ENCODE results near the gene ZNF485. TPM values are rescaled to one million over a fixed set of nuclear protein-coding genes. Genes with fewer than 3 reads are reported as not detected.

ZNF485 gene
- total and polyA plus RNA-seq, 10 of the 15 experiments (the other 5 are each of a cell fraction or from before 2014, with no cell fraction given), result 3.2 to 7.6 (median 5.1) TPM

GRCh38 chr10:43570971-43571370 lies 35.3 kb upstream of the ZNF485 start (continued):
- TF ChIP-seq FOXM1 (IDR thresholded peaks at IDR 0.05; ENCODE audit: low read depth, low read length), result no peak
- TF ChIP-seq IRF4 (IDR thresholded peaks at IDR 0.05; ENCODE audit: low read depth, low read length), result no peak
- no peak for TF ChIP-seq ZNF217 (IDR thresholded peaks at IDR 0.05)

- WGBS (ENCODE audit: insufficient coverage, insufficient replicate concordance, low lambda C conversion rate, missing lambda C conversion rate), result 96% methylated on average over 14 of the region's 14 CpGs
- TSS peak; percentile 52 for BruUV-seq (replicated peaks)
- no peaks in the 10 kb centered on the region for H3K4me1 ChIP-seq (ENCODE audit: control insufficient read depth, insufficient read depth, low read length)
- no peaks in the 10 kb centered on the region for H3K36me3 ChIP-seq (ENCODE audit: control insufficient read depth in 2 of 2, insufficient read depth in 2 of 2, low read length in 1 of 2)
- SMC1A ChIA-PET (ENCODE audit: uncharacterized antibody, unreplicated experiment), result interaction anchor here (1.2 kb wide), 1 partner anchor 22 kb away, joined by 3 read pairs; no protein-coding TSS in a partner anchor
- no peaks in the 10 kb centered on the region for H3K27me3 ChIP-seq (replicated peaks in 1 of 2; ENCODE audit: control insufficient read depth in 2 of 2, insufficient read depth in 2 of 2, low read length in 1 of 2)
- H4K20me1 ChIP-seq (ENCODE audit: control insufficient read depth, insufficient read depth), result no peaks in the 10 kb centered on the region
- FAIRE-seq (no peak), ATAC-seq (no peak), DNase-seq (ENCODE audit: low read depth, low spot score) (no peak)
- in situ Hi-C loops (cut with MboI) (no loop called here), intact Hi-C loops (cut with micrococcal nuclease; ENCODE audit: unreplicated experiment) (no loop called here)
- no peak overlapping the region for H3K9ac ChIP-seq (ENCODE audit: control insufficient read depth, insufficient read depth, low read length)
- H3K9me3 ChIP-seq (replicated peaks; ENCODE audit: control insufficient read depth, insufficient read depth, low read length), result peaks cover 4% of the 10 kb centered on the region
- RAD21 ChIA-PET (ENCODE audit: unreplicated experiment), result interaction anchor here (1.3 kb wide), 1 partner anchor 22 kb away, joined by 4 read pairs; no protein-coding TSS in a partner anchor
- no peak overlapping the region; the same call in 1 of the 2 replicates for H3K4me2 ChIP-seq (ENCODE audit: control insufficient read depth, insufficient read depth)
- CTCF ChIA-PET, result interaction anchor here (1.0 kb wide), 1 partner anchor 13 kb away, joined by 3 read pairs; no protein-coding TSS in a partner anchor
- H3K27ac ChIP-seq (ENCODE audit: control insufficient read depth, insufficient read depth), result no peak overlapping the region
- H2AFZ ChIP-seq (ENCODE audit: control insufficient read depth, low read depth, low read length), result no peak overlapping the region
- peak overlapping the region; percentile 38; the same call in 1 of the 2 replicates for H3K4me3 ChIP-seq
- no peaks in the 10 kb centered on the region for H3K79me2 ChIP-seq (ENCODE audit: control insufficient read depth, insufficient read depth, low read length)
- POLR2A ChIA-PET, result no interaction called here
- TF ChIP-seq IRF5 (IDR thresholded peaks at IDR 0.05; ENCODE audit: borderline replicate concordance) (no peak), BRCA1 (IDR thresholded peaks at IDR 0.05; ENCODE audit: low read depth, low read length) (no peak), SPI1 (IDR thresholded peaks at IDR 0.05; ENCODE audit: borderline replicate concordance, insufficient read depth, low read depth, low read length) (no peak), KDM1A (IDR thresholded peaks at IDR 0.05; ENCODE audit: borderline replicate concordance) (no peak), SMARCA5 (IDR thresholded peaks at IDR 0.05) (no peak), ZBTB4 (CRISPR knock-in tag; IDR thresholded peaks at IDR 0.05) (no peak), IKZF2 (IDR thresholded peaks at IDR 0.05) (no peak), LARP7 (IDR thresholded peaks at IDR 0.05) (no peak), FOXM1 (IDR thresholded peaks at IDR 0.05; ENCODE audit: low read depth, low read length) (no peak), RB1 (IDR thresholded peaks at IDR 0.05; ENCODE audit: borderline replicate concordance) (no peak), ZSCAN29 (IDR thresholded peaks at IDR 0.05) (no peak), POLR2A (IDR thresholded peaks at IDR 0.05; ENCODE audit: low read depth, low read length) (no peak), ETV6 (conservative IDR thresholded peaks at IDR 0.05 in 1 of 2, IDR thresholded peaks at IDR 0.05 in 1 of 2; ENCODE audit: borderline replicate concordance in 1 of 2, low read depth in 1 of 2) (no peak)
Measured at GRCh38 chr10:43573250-43574000, 32.8 kb upstream of the ZNF485 start.
